GM13977 (cell line): ENCODE results near the gene ASAP3.

Experiments used
- DNase-seq: peaks from one replicate; pipeline ENCODE4 v3.0.0; 2012; ENCODE audit warnings: low spot score
- in situ Hi-C: fragments of 300-500 bp; cut with MboI; formaldehyde crosslinking; loops from one replicate; pipeline ENCODE4 v1.12.0; 2022; ENCODE audit warnings: low sequenced_read_pairs, low pct_unique_long_range_greater_than_20kb, mixed read lengths, inconsistent platforms; ENCODE audit not compliant: unreplicated experiment
- TF ChIP-seq, protein P1 (sequence below): IDR thresholded peaks from 2 replicates; pipeline ENCODE4 v1.5.1; 2012; ENCODE audit warnings: mild to moderate bottlenecking, control low read depth; ENCODE audit not compliant: insufficient read depth; ENCODE audit errors: extremely low read depth, missing control alignments

Gene ASAP3

DNA sequence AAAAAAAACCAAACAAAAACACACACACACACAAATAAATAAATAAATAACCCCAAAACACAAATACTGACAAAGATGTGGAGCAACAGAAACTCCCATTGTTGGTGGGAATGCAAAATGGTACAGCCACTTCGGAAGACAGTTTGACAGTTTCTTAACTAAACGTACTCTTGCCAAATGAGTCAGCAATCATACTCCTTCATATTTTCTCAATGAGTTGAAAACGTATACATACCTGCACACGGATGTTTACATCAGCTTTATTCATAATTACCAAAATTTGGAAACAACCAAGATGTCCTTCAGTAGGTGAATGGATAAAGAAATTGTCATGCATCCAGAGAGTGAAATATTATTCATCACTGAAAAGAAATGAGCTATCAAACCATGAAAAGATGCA is 23.5 kb downstream of the ASAP3 start:
- no peak for DNase-seq
- in situ Hi-C loops = no loop called here
- TF ChIP-seq, protein P1, sequence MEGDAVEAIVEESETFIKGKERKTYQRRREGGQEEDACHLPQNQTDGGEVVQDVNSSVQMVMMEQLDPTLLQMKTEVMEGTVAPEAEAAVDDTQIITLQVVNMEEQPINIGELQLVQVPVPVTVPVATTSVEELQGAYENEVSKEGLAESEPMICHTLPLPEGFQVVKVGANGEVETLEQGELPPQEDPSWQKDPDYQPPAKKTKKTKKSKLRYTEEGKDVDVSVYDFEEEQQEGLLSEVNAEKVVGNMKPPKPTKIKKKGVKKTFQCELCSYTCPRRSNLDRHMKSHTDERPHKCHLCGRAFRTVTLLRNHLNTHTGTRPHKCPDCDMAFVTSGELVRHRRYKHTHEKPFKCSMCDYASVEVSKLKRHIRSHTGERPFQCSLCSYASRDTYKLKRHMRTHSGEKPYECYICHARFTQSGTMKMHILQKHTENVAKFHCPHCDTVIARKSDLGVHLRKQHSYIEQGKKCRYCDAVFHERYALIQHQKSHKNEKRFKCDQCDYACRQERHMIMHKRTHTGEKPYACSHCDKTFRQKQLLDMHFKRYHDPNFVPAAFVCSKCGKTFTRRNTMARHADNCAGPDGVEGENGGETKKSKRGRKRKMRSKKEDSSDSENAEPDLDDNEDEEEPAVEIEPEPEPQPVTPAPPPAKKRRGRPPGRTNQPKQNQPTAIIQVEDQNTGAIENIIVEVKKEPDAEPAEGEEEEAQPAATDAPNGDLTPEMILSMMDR = no peak

DNA sequence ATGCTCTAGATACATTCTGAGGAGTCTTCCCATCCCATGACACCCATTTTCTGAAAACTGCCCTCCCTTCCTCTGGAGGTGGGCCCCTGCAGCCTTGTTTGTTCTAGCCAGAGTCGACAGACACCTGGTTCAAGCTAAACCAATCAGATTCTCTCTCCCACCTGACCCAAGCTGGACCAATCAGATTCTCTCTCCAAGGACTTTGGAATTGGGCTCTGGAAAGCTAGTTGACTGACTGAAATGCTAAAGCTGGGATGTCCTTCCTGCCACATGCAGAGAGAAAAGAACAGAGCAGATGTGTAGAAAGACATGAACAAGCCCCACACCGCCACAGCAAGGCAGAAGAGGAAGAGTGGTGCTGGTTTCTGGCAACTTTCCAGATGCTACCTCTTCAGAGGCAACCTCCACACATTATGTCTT is 24.6 kb downstream of the ASAP3 start:
- in situ Hi-C loops = no loop called here
- TF ChIP-seq, protein P1 = no peak

DNA sequence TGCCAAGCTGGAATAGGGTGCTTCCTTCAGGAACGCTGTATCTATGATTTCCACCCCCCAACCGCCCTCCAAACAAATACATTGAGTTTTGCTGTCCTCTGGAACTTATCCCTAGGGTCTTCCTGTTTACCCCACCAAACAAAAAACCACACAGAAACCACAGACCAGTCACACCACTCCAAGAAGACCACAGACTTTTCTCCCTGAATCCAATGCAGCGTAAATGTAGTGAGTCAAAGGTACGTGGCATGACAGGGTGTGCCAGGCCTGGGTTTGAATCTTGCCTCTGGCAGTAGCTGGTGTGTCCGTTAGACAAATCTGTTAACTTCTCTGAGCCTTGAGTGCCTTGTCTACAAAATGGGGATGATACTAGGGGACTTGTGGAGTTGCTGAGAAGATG is 27.8 kb downstream of the ASAP3 start:
- TF ChIP-seq, protein P1 = no peak
- DNase-seq = no peak
- in situ Hi-C loops = no loop called here

More for the DNA sequence above, 24.6 kb downstream of the ASAP3 start:
- no peak for DNase-seq

DNA sequence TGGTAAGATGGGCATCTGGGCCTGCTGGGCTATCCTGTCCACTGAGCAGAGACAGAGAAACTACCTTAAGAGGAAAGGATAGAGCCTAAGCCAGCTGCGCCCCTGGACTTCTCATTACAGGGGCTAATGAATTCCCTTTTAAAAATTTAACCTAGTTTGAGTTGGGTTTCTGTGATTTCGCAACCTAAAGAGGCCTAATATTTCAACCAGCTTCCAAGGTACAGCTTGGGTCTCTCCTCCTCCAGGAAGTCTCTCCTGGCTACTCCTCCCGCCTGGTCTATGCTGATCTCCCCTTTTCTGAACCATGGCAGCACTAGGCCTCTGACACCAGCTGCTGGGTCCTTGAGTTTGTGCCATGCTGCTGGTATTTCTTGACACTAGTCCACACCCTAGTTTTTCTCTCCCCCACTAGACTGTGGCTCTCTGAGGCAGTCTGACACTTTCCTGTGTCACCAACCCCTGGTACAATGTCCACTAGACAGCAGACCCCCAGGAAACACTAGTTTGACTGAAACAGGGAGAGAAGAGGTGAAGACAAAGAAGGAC is 30.5 kb downstream of the ASAP3 start:
- no peak for DNase-seq
- in situ Hi-C loops = no loop called here
- TF ChIP-seq, protein P1 = no peak

DNA sequence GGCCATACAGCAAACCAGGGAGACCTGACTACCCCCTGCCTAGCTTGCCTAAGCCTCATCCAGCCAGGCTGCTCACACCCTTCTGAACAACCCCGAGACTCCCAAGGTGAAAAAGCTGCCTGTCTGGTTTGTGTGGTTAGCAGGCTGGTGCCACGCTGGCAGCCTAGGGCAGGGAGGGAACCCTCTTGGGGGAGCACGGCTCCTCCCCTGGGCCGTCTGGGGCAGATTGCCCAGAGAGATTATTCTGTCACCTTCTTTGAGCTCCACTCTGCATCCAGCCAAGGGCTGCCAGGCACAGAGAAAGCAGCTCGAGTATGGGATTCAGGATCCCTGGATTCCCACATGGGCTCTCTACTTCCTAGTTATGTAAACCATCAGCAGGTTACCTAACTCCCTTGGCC is 32.0 kb downstream of the ASAP3 start:
- TF ChIP-seq, protein P1 = no peak
- in situ Hi-C loops = no loop called here
- no peak for DNase-seq

DNA sequence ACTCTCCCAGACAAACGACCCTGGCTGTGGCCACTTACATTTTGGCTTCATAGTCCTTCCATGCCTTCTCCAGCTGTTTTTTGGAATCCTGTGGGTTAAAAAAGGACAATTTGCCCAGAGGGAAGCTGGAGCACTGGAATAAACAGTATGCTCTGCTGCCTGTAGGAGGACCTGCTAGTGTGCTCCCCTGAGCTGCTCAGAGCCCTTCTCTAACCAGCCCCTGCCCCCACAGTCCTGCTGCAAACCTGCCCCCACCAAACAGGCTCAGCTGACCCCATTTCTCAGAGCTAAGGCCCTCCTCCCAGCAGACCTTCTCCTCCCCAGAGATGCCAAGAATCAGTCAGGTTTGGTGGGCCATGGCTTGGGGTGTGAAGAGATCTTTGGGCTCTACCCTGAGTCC is 32.5 kb downstream of the ASAP3 start:
- TF ChIP-seq, protein P1 = no peak
- in situ Hi-C loops = no loop called here
- no peak for DNase-seq

DNA sequence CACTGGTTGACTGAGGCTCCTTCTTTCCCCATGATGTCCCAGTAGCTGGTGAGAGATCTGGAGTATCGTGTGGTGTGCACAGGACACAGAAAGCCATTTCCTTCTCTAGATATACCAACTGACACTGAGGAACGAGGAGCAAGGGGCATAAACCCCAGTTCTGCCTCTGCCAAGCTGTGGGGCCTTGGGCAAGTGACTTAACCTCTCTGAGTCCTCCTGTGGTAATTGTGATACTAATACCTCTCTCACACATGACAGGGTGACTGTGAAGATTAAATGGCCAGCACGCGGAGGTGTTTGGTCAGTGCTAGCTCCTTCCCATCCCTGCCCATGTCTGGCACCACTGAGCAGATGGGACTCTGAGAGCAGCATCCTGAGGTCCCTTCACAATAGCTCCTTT is 33.1 kb downstream of the ASAP3 start:
- DNase-seq = no peak
- in situ Hi-C loops = no loop called here
- TF ChIP-seq, protein P1 = no peak
